Hepatocyte (in vitro differentiated cells): ENCODE results near the gene YARS2. TPM values are rescaled to one million over a fixed set of nuclear protein-coding genes. Genes with fewer than 3 reads are reported as not detected.
A peak's percentile ranks its signal among the peaks of the same experiment; 100 is the strongest.

Source experiments
- DNase-seq: peaks from one replicate; pipeline ENCODE4 v3.0.0-alpha.2; 2016; ENCODE audit warnings: low spot score
- H2AFZ ChIP-seq: fragments of 200-600 bp; sonication (generic); 2 replicates; pipeline ENCODE4 v1.6.0; 2016; ENCODE audit warnings: antibody characterized with exemption, mild to moderate bottlenecking
- H3K27ac ChIP-seq: fragments of 200-600 bp; sonication (generic); 2 replicates; pipeline ENCODE4 v1.5.1; 2016; ENCODE audit warnings: mild to moderate bottlenecking
- H3K27me3 ChIP-seq: fragments of 200-600 bp; sonication (generic); 2 replicates; pipeline ENCODE4 v1.6.1; 2016
- H3K36me3 ChIP-seq: fragments of 200-600 bp; sonication (generic); replicated peaks from 2 replicates; pipeline ENCODE4 v1.5.1; 2016; ENCODE audit warnings: low read depth; ENCODE audit not compliant: insufficient read depth
- H3K4me1 ChIP-seq: fragments of 200-600 bp; sonication (generic); 2 replicates; pipeline ENCODE4 v1.5.1; 2016; ENCODE audit warnings: mild to moderate bottlenecking, moderate library complexity; ENCODE audit not compliant: insufficient read depth
- H3K4me2 ChIP-seq: fragments of 200-600 bp; sonication (generic); 2 replicates; pipeline ENCODE4 v1.6.0; 2016
- H3K4me3 ChIP-seq: fragments of 200-600 bp; sonication (generic); 2 replicates; pipeline ENCODE4 v1.5.1; 2016; ENCODE audit warnings: mild to moderate bottlenecking
- H3K79me2 ChIP-seq: fragments of 200-600 bp; sonication (generic); 2 replicates; pipeline ENCODE4 v1.6.0; 2017; ENCODE audit warnings: mild to moderate bottlenecking
- H3K9me2 ChIP-seq: fragments of 200-600 bp; sonication (generic); replicated peaks from 2 replicates; pipeline ENCODE4 v1.6.0; 2017; ENCODE audit warnings: mild to moderate bottlenecking; ENCODE audit not compliant: insufficient read depth
- H3K9me3 ChIP-seq: fragments of 200-600 bp; sonication (generic); 2 replicates; pipeline ENCODE4 v1.5.1; 2016; ENCODE audit warnings: low read depth, mild to moderate bottlenecking
- H4K20me1 ChIP-seq: fragments of 200-600 bp; sonication (generic); 2 replicates; pipeline ENCODE4 v1.6.0; 2016; ENCODE audit warnings: mild to moderate bottlenecking; ENCODE audit not compliant: insufficient read depth, poor library complexity, severe bottlenecking
- CTCF ChIP-seq: fragments of 200-600 bp; sonication (generic); IDR thresholded peaks from 2 replicates; pipeline ENCODE4 v1.5.1; 2016; ENCODE audit warnings: antibody characterized with exemption, mild to moderate bottlenecking; ENCODE audit not compliant: poor library complexity
- EZH2 ChIP-seq: fragments of 200-600 bp; sonication (generic); IDR thresholded peaks from 2 replicates; pipeline ENCODE4 v1.6.1; 2016; ENCODE audit warnings: antibody characterized with exemption, mild to moderate bottlenecking, borderline replicate concordance
- EZH2phosphoT487 ChIP-seq: fragments of 200-600 bp; sonication (generic); IDR thresholded peaks from one replicate; pipeline ENCODE4 v1.6.1; 2018; ENCODE audit warnings: antibody characterized with exemption, mild to moderate bottlenecking, low read depth, moderate library complexity; ENCODE audit not compliant: unreplicated experiment, severe bottlenecking
- WGBS: methylation state at CpG from one replicate; pipeline ENCODE4 v1.1.6; 2016; ENCODE audit warnings: low lambda C conversion rate; ENCODE audit errors: missing lambda C conversion rate; 5-methylcytosine and 5-hydroxymethylcytosine counted together
- polyA plus RNA-seq: library from polyadenylated mRNA; unstranded; fragments of >200 nt; fragmentation: Nextera tagmentation; extraction: Ambion mirVana; gene quantifications from 2 replicates; pipeline ENCODE4 v1.2.1, GENCODE V29; 2016
- total RNA-seq: library from RNA; depleted of rRNA; stranded (reverse); fragments of >200 nt; gene quantifications from 2 replicates; pipeline ENCODE4 v1.2.3, GENCODE V29; 2014

YARS2 gene
- total and polyA plus RNA-seq, 2 experiments from 2014 or later = 34.2 to 34.4 TPM

GRCh38 chr12:32753605-32754004 lies 2.1 kb downstream of the YARS2 start:
- H3K27me3 ChIP-seq = no peaks in the 10 kb centered on the region
- no peaks in the 10 kb centered on the region for H4K20me1 ChIP-seq
- no peak for DNase-seq
- no peaks in the 10 kb centered on the region for H3K9me2 ChIP-seq
- H2AFZ ChIP-seq = no peak overlapping the region
- TF ChIP-seq EZH2phosphoT487 (no peak), CTCF (no peak), EZH2 (no peak)
- no peak overlapping the region for H3K4me3 ChIP-seq
- no peaks in the 10 kb centered on the region for H3K36me3 ChIP-seq
- no peak overlapping the region for H3K27ac ChIP-seq
- 33% methylated on average over 4 of the region's 4 CpGs for WGBS
- peaks cover 10% of the 10 kb centered on the region for H3K4me1 ChIP-seq
- peaks cover 41% of the 10 kb centered on the region for H3K79me2 ChIP-seq
- peak overlapping the region; percentile 94 for H3K4me2 ChIP-seq
- H3K9me3 ChIP-seq = no peaks in the 10 kb centered on the region

GRCh38 chr12:32743264-32743663 lies 12.4 kb downstream of the YARS2 start:
- TF ChIP-seq CTCF (no peak), EZH2phosphoT487 (no peak), EZH2 (no peak)

DNA sequence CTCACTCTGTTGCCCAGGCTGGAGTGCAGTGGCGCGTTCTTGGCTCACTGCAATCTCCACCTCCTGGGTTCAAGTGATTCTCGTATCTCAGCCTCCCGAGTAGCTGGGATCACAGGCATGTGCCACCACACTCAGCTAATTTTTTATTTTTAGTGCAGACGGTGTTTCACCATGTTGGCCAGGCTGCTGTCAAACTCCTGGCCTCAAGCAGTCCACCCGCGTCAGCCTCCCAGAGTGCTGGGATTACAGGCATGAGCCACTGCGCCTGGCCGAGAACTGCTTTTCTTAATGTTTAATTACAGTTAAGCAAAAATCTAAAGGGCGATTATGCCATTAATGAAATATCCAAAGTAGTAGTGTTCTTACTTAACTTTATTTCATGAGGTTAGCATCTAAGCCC lies 13.6 kb downstream of the YARS2 start:
- DNase-seq = no peak
- Histone ChIP-seq H3K27me3 (no peaks in the 10 kb centered on the region), H3K4me3 (no peak overlapping the region), H3K4me1 (no peaks in the 10 kb centered on the region), H3K27ac (no peak overlapping the region), H3K9me2 (no peaks in the 10 kb centered on the region), H3K4me2 (no peak overlapping the region), H3K9me3 (no peaks in the 10 kb centered on the region), H2AFZ (no peak overlapping the region), H3K36me3 (peaks cover 4% of the 10 kb centered on the region), H3K79me2 (peaks cover 3% of the 10 kb centered on the region), H4K20me1 (no peaks in the 10 kb centered on the region)
- TF ChIP-seq CTCF = no peak
- TF ChIP-seq EZH2 = no peak
- TF ChIP-seq EZH2phosphoT487 = no peak
- 97% methylated on average over 10 of the region's 10 CpGs for WGBS

More at GRCh38 chr12:32743264-32743663, 12.4 kb downstream of the YARS2 start:
- no peaks in the 10 kb centered on the region for H3K9me2 ChIP-seq
- no peaks in the 10 kb centered on the region for H3K4me1 ChIP-seq
- peaks cover 4% of the 10 kb centered on the region for H3K36me3 ChIP-seq
- no peak for DNase-seq
- no peaks in the 10 kb centered on the region for H3K27me3 ChIP-seq
- H2AFZ ChIP-seq = no peak overlapping the region
- no peak overlapping the region for H3K27ac ChIP-seq
- no peak overlapping the region for H3K4me3 ChIP-seq
- H4K20me1 ChIP-seq = no peaks in the 10 kb centered on the region
- 97% methylated on average over 2 of the region's 2 CpGs for WGBS
- peaks cover 3% of the 10 kb centered on the region for H3K79me2 ChIP-seq
- H3K4me2 ChIP-seq = no peak overlapping the region
- H3K9me3 ChIP-seq = no peaks in the 10 kb centered on the region

DNA sequence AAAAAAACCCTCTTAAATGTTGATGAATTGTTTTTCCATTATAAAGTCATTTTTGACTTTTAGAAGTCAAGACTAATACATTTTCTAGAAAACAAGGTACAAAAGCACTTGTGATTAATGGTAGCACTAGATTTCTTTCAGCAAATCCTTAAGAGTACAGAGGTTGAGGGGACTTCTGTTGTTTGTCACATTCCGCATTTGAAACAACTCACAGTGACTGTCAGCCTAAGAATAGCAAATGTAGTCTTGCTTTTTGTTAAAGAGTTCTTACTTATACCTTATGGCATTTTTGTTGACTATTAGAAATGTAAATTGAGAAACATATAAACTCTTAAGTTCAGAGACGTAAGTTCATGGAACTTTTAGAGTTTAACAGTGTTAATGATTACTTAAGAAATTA lies 16.4 kb downstream of the YARS2 start:
- Histone ChIP-seq H3K27ac (no peak overlapping the region), H3K4me3 (no peak overlapping the region), H2AFZ (no peak overlapping the region), H3K9me3 (no peaks in the 10 kb centered on the region), H3K4me1 (no peaks in the 10 kb centered on the region), H3K9me2 (no peaks in the 10 kb centered on the region), H3K79me2 (peaks cover 3% of the 10 kb centered on the region), H4K20me1 (no peaks in the 10 kb centered on the region), H3K4me2 (no peak overlapping the region), H3K36me3 (peaks cover 4% of the 10 kb centered on the region), H3K27me3 (no peaks in the 10 kb centered on the region)
- TF ChIP-seq CTCF (no peak), EZH2 (no peak), EZH2phosphoT487 (no peak)
- DNase-seq = no peak
- WGBS = 75% methylated on average over 2 of the region's 2 CpGs
